SK-N-SH treated with all-trans-retinoic acid at 6 μM for 48 hours (cell line): ENCODE measurements around the gene FAM53A.

ENCODE experiments used
- ARNTL ChIP-seq: fragments of 450-650 bp; formaldehyde crosslinking; IDR thresholded peaks from 2 replicates; pipeline ENCODE4 v1.5.0; 2020; ENCODE audit warnings: low read depth, mild to moderate bottlenecking, moderate library complexity, borderline replicate concordance
- BACH2 ChIP-seq: fragments of 250-450 bp; sonication (Bioruptor Pico); IDR thresholded peaks from 2 replicates; pipeline ENCODE4 v1.9.0; 2021; ENCODE audit warnings: mild to moderate bottlenecking, borderline replicate concordance
- RARB ChIP-seq: fragments of 250-450 bp; sonication (Bioruptor Pico); IDR thresholded peaks from 2 replicates; pipeline ENCODE4 v1.8.0; 2021; ENCODE audit warnings: mild to moderate bottlenecking, moderate library complexity
- ZNF8 ChIP-seq: fragments of 450-650 bp; formaldehyde crosslinking; IDR thresholded peaks from 2 replicates; pipeline ENCODE4 v1.5.0; 2020; ENCODE audit warnings: mild to moderate bottlenecking, moderate library complexity

GRCh38 chr4:1656132-1656531 lies 28.0 kb downstream of the FAM53A start:
- TF ChIP-seq BACH2 (CRISPR knock-in tag) (no peak), ZNF8 (no peak), ARNTL (CRISPR knock-in tag) (no peak), RARB (no peak)
